Dedifferentiated amniotic fluid mesenchymal stem cell (primary cell): ENCODE measurements around the gene TMEM178A.

ENCODE experiments used
- DNase-seq: peaks from one replicate; pipeline ENCODE4 v3.0.0-alpha.2; 2016; ENCODE audit errors: extremely low spot score

Gene TMEM178A

GRCh38 chr2:39676342-39676741, 10.6 kb downstream of the TMEM178A start:
- no peak for DNase-seq

GRCh38 chr2:39678170-39678569, 12.5 kb downstream of the TMEM178A start:
- DNase-seq = no peak

GRCh38 chr2:39679805-39680204, 14.1 kb downstream of the TMEM178A start:
- DNase-seq = no peak

GRCh38 chr2:39682066-39682692, 16.5 kb downstream of the TMEM178A start:
- DNase-seq = no peak

DNA sequence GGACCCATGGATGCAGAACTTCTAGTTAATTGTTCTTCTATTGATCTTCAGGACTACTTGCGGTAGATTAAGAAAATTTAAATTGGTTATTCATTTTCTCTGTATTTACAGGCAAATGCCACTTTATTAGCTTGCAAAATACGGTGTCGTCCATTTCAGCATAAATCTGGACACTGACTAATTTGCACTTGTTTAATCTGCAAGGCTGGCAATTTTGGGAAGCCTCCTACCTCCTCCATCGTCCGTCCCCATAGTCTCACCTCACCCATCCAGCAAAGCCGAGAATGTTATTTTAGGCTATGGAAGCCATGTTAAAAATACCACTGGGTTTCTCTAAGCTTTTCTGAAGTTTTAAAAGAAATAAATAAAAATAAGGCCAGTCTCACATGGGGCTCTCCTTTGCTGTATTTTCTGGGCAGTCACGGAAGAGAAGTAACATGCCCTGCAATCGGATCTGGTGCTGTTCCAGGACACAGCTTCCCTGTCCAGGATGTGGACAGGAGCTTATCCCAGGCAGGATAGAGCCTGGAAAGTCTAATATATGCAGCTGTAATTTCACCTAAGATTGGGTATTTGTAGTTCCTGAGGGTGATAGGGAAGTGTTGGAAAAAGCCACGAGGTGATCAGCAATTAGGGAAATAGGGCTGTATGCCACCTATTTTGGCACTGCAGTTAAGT, 17.4 kb downstream of the TMEM178A start:
- no peak for DNase-seq

GRCh38 chr2:39684464-39684863, 18.7 kb downstream of the TMEM178A start:
- DNase-seq = no peak

DNA sequence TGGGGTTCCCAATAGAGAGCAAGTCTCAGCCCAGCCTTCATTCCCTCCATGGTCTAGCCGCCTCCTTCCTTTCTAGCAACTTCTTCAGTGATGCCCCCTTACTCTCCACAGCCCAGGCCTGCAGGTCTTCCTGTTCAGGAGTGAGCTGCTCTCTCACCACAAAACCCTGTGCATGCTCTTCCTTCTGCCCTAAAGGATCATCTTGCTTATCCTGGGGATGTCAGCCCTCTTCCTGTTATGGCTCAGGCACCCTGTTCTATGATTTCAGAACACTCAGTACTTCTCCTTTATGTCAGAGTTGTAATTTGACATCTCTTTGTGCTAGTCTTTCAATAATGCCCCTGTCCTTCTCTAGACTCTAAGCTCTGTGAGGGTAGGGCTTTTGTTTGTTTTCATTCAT, 19.4 kb downstream of the TMEM178A start:
- no peak for DNase-seq

- DNase-seq = no peak
These were observed 20.7 kb downstream of the TMEM178A start for GRCh38 chr2:39686456-39686855.

GRCh38 chr2:39688181-39688580, 22.5 kb downstream of the TMEM178A start:
- no peak for DNase-seq

- DNase-seq = no peak
These were observed 23.6 kb downstream of the TMEM178A start for GRCh38 chr2:39689272-39689841.

DNA sequence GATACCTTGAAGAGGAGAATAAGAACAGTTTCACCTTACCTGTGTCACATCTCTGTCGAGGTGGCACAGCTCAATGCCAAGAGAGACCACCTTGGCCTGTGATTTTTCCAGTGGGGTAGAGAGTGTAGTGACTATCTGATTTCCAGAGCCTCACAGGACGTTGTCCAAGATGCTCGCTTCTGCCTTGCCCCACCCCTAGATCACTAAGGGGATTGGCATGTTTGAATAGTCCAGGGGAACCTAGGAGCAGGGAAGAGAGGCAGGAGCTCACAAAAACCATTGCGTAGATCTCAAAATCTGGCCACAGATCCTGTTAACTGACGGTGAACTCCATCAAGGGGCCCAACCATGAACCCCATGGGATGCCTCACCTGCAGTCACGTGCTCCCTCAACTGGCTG, 24.2 kb downstream of the TMEM178A start:
- no peak for DNase-seq

- DNase-seq = no peak
These were observed 27.5 kb downstream of the TMEM178A start for GRCh38 chr2:39693245-39693644.

DNA sequence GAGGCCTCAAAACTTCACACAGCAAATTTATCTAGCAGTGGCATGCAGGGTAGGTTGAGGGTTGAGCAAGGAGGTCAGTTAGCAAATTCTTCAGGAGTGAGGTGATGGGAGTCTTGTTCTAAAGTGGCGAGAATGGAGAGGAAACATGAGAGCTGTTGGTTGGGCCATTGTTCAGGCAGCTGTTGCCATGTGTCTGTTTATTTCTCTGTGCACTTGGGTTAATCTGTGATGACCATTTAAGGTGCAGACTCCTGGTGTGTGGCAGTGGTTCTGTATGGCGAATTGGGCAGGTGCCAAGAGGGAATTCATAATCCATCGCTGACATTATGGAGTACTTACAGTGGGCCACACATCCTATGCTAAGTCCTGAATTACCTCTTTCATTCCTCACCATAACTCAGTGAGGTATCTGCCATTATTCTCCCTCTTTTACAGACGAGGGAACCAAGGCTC, 30.4 kb downstream of the TMEM178A start:
- DNase-seq = peak; percentile 58

DNA sequence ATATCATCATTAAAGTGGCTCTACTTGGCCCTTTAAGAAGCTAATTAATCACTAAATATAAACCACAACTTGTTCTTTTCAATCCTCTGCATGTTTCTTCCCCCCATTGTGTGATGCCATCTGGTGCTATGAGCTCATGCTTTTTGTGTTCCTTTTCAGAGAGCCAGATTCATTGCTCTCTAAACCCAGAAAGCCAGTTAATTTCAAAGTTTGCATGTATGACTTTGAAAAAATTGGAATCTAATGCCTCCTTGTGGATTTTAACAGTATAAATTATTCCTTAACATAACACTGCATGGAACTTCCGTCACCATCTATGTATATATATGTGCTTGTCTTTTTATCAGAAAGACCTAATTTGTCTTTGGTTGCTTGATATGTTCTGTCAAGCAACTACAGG, 31.1 kb downstream of the TMEM178A start:
- DNase-seq = peak; percentile 62

DNA sequence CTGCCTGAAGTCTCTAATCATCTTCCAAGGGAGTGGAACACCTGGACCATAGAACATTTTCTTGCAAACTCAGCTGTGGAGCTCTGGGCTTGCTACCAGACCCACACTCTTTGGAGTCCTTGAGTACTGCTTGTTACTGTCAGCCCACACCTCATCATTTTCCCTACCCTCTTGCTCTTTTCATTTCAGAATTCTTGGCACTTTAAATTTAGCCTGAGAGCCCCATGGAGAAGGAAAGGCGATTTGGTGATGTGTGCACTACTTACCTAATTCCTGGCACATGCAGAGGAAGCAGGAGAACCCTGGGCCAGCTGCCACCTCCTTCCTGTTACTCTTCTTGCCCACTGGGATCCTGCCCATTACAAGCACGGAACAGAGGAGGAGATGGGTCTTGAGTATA, 31.7 kb downstream of the TMEM178A start:
- no peak for DNase-seq

- no peak for DNase-seq
These were observed 35.4 kb downstream of the TMEM178A start for GRCh38 chr2:39701137-39701536.

GRCh38 chr2:39703181-39703872, 37.6 kb downstream of the TMEM178A start:
- no peak for DNase-seq

- no peak for DNase-seq
These were observed 38.8 kb downstream of the TMEM178A start for GRCh38 chr2:39704540-39704939.

DNA sequence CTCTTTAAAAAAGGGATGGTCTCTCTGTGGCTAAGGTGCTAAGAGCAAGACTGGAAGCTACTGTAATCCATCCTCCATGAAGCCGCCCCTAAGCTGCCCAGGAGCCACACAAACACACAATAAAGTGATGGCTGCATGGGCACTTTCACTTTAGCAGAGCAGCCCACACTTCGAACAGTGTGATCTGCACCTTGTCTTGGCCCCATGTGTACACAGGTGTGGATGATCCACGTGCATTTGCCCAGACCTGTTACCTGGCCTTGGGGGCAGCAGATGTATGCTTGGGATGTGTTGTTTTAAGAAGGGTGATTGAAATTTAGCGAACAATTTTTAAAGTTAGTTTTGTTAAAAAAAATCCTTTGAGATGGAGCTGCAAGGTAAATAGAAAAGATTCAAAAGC, 39.9 kb downstream of the TMEM178A start:
- no peak for DNase-seq

DNA sequence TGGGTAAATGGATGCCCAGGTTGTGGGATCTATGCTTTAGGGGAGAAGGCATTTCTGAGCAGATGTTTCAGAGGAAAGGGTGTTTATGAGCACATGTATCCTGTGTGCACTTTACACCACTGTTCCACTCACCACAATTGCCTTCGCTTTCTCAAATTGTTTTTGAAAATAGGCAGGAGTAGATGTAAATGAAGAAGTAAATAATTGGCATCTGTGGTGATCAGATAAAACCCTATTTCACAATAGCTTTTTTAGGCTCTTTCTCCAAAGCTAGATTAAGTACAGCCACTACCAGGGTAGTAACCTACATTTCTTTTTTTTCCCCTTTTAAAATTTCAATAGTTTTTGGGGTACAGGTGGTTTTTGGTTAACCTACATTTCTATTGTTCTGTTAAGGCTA, 40.6 kb downstream of the TMEM178A start:
- DNase-seq = no peak

DNA sequence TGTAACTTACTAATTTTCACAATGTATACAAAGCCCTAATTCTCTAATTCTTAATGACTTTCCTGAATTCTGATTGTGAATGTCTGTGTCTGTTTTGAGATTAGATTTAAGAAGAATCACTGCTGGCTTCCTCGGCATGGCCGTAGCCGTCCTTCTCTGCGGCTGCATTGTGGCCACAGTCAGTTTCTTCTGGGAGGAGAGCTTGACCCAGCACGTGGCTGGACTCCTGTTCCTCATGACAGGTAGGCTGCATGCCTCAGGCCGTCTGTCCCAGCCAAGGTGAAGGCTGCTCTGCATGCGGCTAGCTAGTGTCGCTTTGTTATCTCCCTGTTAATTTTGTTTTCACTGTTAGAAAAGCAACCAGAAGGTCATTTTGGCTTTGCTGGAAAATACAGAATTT, 41.2 kb downstream of the TMEM178A start:
- no peak for DNase-seq

DNA sequence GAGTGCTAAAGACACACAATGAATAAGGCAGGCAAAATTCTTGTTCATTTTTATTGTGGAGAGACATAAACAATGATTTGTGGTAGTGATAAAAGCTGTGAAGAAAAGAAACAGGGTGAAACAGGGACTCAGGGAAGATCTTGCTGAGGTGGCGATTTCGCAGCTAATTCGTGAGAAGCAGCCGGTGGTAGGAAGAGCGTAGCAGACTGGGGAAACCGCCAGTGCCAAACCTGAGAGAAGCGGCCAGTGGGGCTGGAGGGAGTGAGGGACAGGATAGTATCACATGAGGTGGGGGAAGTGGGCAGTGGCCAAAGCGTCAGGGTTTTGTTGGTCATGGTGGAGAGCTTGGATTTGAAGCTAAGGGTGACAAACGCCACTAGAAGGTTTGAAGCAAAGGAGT, 42.3 kb downstream of the TMEM178A start:
- DNase-seq = no peak

DNA sequence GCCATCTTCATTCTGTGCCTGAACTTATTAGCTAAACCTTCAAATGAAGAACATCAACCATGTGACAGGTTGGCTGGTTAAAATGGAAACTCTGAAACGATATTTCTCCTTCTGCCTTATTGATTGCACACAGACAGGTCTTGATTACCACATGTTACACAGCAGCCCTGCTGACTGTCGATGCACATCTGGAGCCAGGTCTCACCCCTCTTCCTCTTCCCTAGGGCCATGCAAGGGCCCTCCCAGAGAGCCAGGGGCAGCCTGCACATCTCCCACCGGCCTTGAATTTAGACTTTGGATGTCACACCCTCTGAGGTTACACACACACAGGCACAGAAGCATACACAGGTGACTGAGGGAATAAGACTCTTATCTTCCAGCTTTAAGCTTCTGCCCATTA, 45.1 kb downstream of the TMEM178A start:
- DNase-seq = no peak
